Glutamatergic neuron (in vitro differentiated cells): ENCODE measurements around the gene XPNPEP3. TPM values are rescaled to one million over a fixed set of nuclear protein-coding genes. Genes with fewer than 3 reads are reported as not detected.

Source experiments
- DNase-seq: peaks from one replicate; pipeline ENCODE4 v3.0.0; 2022
- H3K27ac Mint-ChIP-seq: one replicate; pipeline ENCODE4 v1.8.0; 2020; ENCODE audit warnings: mild to moderate bottlenecking, mixed read lengths, inconsistent platforms; ENCODE audit not compliant: unreplicated experiment
- H3K27me3 Mint-ChIP-seq: one replicate; pipeline ENCODE4 v1.8.0; 2020; ENCODE audit warnings: mild to moderate bottlenecking, moderate library complexity, mixed read lengths, inconsistent platforms; ENCODE audit not compliant: unreplicated experiment
- H3K36me3 Mint-ChIP-seq: one replicate; pipeline ENCODE4 v1.8.0; 2020; ENCODE audit warnings: mild to moderate bottlenecking, mixed read lengths, inconsistent platforms; ENCODE audit not compliant: unreplicated experiment
- H3K4me1 Mint-ChIP-seq: one replicate; pipeline ENCODE4 v1.8.0; 2020; ENCODE audit warnings: mild to moderate bottlenecking, low read depth, mixed read lengths, inconsistent platforms; ENCODE audit not compliant: unreplicated experiment
- H3K4me3 Mint-ChIP-seq: one replicate; pipeline ENCODE4 v1.8.0; 2020; ENCODE audit warnings: mild to moderate bottlenecking, mixed read lengths, inconsistent platforms; ENCODE audit not compliant: unreplicated experiment
- H3K9me3 Mint-ChIP-seq: one replicate; pipeline ENCODE4 v1.8.0; 2020; ENCODE audit warnings: mild to moderate bottlenecking, moderate library complexity, mixed read lengths, inconsistent platforms; ENCODE audit not compliant: unreplicated experiment
- CTCF ChIP-seq: fragments of 200-600 bp; sonication (generic); IDR thresholded peaks from one replicate; pipeline ENCODE4 v1.5.0; 2021; ENCODE audit not compliant: partially characterized antibody, unreplicated experiment
- microRNA-seq: library from miRNA; unstranded; fragments of <30 nt; microRNA quantifications from one replicate; pipeline ENCODE4, GENCODE V29; 2020; ENCODE audit not compliant: unreplicated experiment
- total RNA-seq: library from RNA; stranded (reverse); fragmentation: NEBNext Ultra II Directional; extraction: Animal tissue kit (Norgen Biotek cat#: 25700); gene quantifications from one replicate; pipeline ENCODE4 v1.2.1, GENCODE V29; 2021; ENCODE audit not compliant: unreplicated experiment

XPNPEP3 gene
- total RNA-seq, 1 donor from 2014 or later: 20.7 TPM

- Mint-ChIP-seq H3K9me3 (no peaks in the 10 kb centered on the region), H3K4me3 (no peak overlapping the region), H3K36me3 (no peaks in the 10 kb centered on the region), H3K27me3 (no peaks in the 10 kb centered on the region), H3K4me1 (no peaks in the 10 kb centered on the region), H3K27ac (no peak overlapping the region)
- TF ChIP-seq CTCF: no peak
- no peak for DNase-seq
These were observed 118.4 kb downstream of the XPNPEP3 start for GRCh38 chr22:40975366-40975765.

- no peak for DNase-seq
- no peak for TF ChIP-seq CTCF
- H3K27ac Mint-ChIP-seq: no peak overlapping the region
These were observed 120.1 kb downstream of the XPNPEP3 start for GRCh38 chr22:40976866-40977700.

GRCh38 chr22:40979198-40979597 lies 122.2 kb downstream of the XPNPEP3 start:
- Mint-ChIP-seq H3K9me3 (no peaks in the 10 kb centered on the region), H3K4me1 (no peaks in the 10 kb centered on the region), H3K36me3 (no peaks in the 10 kb centered on the region), H3K27ac (no peak overlapping the region), H3K4me3 (no peak overlapping the region), H3K27me3 (no peaks in the 10 kb centered on the region)
- DNase-seq: no peak
- no peak for TF ChIP-seq CTCF

More at GRCh38 chr22:40976866-40977700, 120.1 kb downstream of the XPNPEP3 start:
- Mint-ChIP-seq H3K27me3 (no peaks in the 10 kb centered on the region), H3K4me3 (no peak overlapping the region), H3K9me3 (no peaks in the 10 kb centered on the region), H3K36me3 (no peaks in the 10 kb centered on the region), H3K4me1 (no peaks in the 10 kb centered on the region)

- Mint-ChIP-seq H3K36me3 (no peaks in the 10 kb centered on the region), H3K4me1 (no peaks in the 10 kb centered on the region), H3K4me3 (no peak overlapping the region), H3K27ac (no peak overlapping the region), H3K27me3 (no peaks in the 10 kb centered on the region), H3K9me3 (no peaks in the 10 kb centered on the region)
- TF ChIP-seq CTCF: no peak
- DNase-seq: no peak
These were observed 122.9 kb downstream of the XPNPEP3 start for GRCh38 chr22:40979871-40980270.

Small RNAs within 50 kb of the gene (microRNA-seq; reads per million reads assigned to microRNA genes)
- 1.1 reads per million for gene MIR4766

Other genes with a start within 250 kb of the XPNPEP3 start
- gene MRTFA, start 220.4 kb upstream of the XPNPEP3 start, total RNA-seq: 91.7 TPM
- gene MCHR1, start 177.7 kb upstream of the XPNPEP3 start, total RNA-seq: 1.7 TPM
- gene SLC25A17, start 37.8 kb upstream of the XPNPEP3 start, total RNA-seq: 18.3 TPM
- 196 TPM for gene ST13, start 509 bp upstream of the XPNPEP3 start, total RNA-seq
- not detected for gene DNAJB7, start 5.0 kb downstream of the XPNPEP3 start, total RNA-seq
- 66.4 TPM for gene RBX1, start 94.2 kb downstream of the XPNPEP3 start, total RNA-seq
- gene EP300, start 235.4 kb downstream of the XPNPEP3 start, total RNA-seq: 127 TPM